Esophagus (tissue), 2 donors: Measurements from ENCODE around the gene ARPC4. TPM values are rescaled to one million over a fixed set of nuclear protein-coding genes. Genes with fewer than 3 reads are reported as not detected.
A peak's percentile ranks its signal among the peaks of the same experiment; 100 is the strongest.

Source experiments
- H3K27ac ChIP-seq, 2 donors: one replicate each; pipeline ENCODE4 v1.5.1; 2013; ENCODE audit warnings: low read depth in 2 of 2, mild to moderate bottlenecking in 2 of 2, inconsistent platforms in 1 of 2, low read length in 1 of 2, moderate library complexity in 1 of 2
- H3K27me3 ChIP-seq, 2 donors: one replicate each; pipeline ENCODE4 v1.6.1; 2013; ENCODE audit warnings: low read length in 2 of 2, control low read depth in 1 of 2, mild to moderate bottlenecking in 1 of 2; ENCODE audit not compliant: insufficient read depth in 2 of 2, control insufficient read depth in 1 of 2
- H3K36me3 ChIP-seq, 2 donors: one replicate each; pipeline ENCODE4 v1.6.1; 2013; ENCODE audit warnings: low read length in 1 of 2; ENCODE audit not compliant: control insufficient read depth in 2 of 2, insufficient read depth in 2 of 2
- H3K4me1 ChIP-seq, 2 donors: one replicate each; pipeline ENCODE4 v1.6.1; 2013; ENCODE audit warnings: low read length in 1 of 2; ENCODE audit not compliant: control insufficient read depth in 2 of 2, insufficient read depth in 2 of 2
- H3K4me3 ChIP-seq, 2 donors: one replicate each; pipeline ENCODE4 v1.5.1; 2013; ENCODE audit warnings: low read length in 2 of 2, mild to moderate bottlenecking in 2 of 2, low read depth in 1 of 2, moderate library complexity in 1 of 2
- H3K9me3 ChIP-seq, 2 donors: one replicate each; pipeline ENCODE4 v1.6.1; 2013; ENCODE audit warnings: mild to moderate bottlenecking in 2 of 2, low read depth in 1 of 2, low read length in 1 of 2, moderate library complexity in 1 of 2; ENCODE audit not compliant: control insufficient read depth in 2 of 2, insufficient read depth in 1 of 2
- WGBS, 2 donors: extraction: QIAGEN DNeasy Blood & Tissue Kit; methylation state at CpG; one replicate each; pipeline ENCODE4 v1.1.7; 2013; 5-methylcytosine and 5-hydroxymethylcytosine counted together
- polyA plus RNA-seq, 2 donors: library from polyadenylated mRNA; stranded (reverse); fragments of 200-250 nt; gene quantifications; one replicate each; pipeline ENCODE4 v1.2.3, GENCODE V29; 2013
- donor health status: healthy with polysubstance abuse.
- donor health status: Bipolar disorder and iron deficiency.

Gene ARPC4
- polyA plus RNA-seq, 2 donors, result 52.8 to 114 TPM

DNA sequence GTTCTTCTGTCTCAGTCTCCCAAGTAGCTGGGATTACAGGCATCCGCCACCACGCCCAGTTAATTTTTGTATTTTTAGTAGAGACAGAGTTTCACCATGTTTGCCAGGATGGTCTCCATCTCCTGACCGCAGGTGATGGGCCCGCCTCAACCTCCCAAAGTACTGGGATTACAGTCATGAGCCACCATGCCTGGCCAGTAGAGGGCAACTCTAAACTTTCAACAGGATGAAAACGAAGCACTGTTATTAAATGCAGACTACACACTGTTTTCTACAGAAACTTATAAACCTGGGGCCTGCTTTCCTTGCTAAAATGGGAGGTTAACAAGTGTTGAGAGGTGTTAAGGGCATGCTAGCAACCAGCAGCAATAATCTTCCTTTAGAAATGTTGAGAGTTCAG, 7.6 kb downstream of the ARPC4 start:
- Histone ChIP-seq H3K9me3 (no peaks in the 10 kb centered on the region), H3K4me3 (no peak overlapping the region), H3K36me3 (peaks cover 30 to 44% of the 10 kb centered on the region in 2 donors), H3K4me1 (no peaks in the 10 kb centered on the region), H3K27ac (no peak overlapping the region), H3K27me3 (no peaks in the 10 kb centered on the region)
- WGBS, 2 donors, result 88 to 89% methylated on average over 5 of the region's 5 CpGs

DNA sequence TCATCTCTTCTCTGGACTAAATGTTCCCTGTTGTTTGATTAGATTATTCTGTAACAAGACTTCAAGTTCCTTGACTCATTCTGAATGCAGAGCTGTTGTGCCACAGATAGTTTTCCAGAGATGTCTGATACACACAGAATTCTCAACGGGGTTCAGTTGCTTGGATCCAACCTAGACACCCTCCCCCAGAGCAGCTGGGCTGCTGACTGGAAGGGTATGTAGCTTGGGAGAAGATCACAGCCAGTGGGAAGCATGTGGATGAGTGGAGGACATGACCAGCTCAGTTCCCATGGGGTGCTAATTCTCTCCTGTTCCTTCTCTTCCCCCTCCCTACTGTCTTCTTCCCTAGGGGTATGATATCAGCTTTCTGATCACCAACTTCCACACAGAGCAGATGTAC, 10.6 kb downstream of the ARPC4 start:
- Histone ChIP-seq H3K27me3 (no peaks in the 10 kb centered on the region), H3K27ac (peak overlapping the region in 1 of 2 donors; percentile 45), H3K9me3 (no peaks in the 10 kb centered on the region), H3K4me3 (no peak overlapping the region), H3K4me1 (no peaks in the 10 kb centered on the region), H3K36me3 (peaks cover 35 to 46% of the 10 kb centered on the region in 2 donors)
- WGBS, 2 donors, result 75 to 89% methylated on average over 1 of the region's 1 CpG

- Histone ChIP-seq H3K4me3 (no peak overlapping the region), H3K36me3 (peaks cover 29 to 41% of the 10 kb centered on the region in 2 donors), H3K4me1 (peaks cover 0 to 3% of the 10 kb centered on the region in 2 donors), H3K27me3 (no peaks in the 10 kb centered on the region), H3K9me3 (no peaks in the 10 kb centered on the region), H3K27ac (no peak overlapping the region)
- WGBS, 2 donors, result 79 to 89% methylated on average over 5 of the region's 5 CpGs
Observed at GRCh38 chr3:9804996-9805395, 12.1 kb downstream of the ARPC4 start.

DNA sequence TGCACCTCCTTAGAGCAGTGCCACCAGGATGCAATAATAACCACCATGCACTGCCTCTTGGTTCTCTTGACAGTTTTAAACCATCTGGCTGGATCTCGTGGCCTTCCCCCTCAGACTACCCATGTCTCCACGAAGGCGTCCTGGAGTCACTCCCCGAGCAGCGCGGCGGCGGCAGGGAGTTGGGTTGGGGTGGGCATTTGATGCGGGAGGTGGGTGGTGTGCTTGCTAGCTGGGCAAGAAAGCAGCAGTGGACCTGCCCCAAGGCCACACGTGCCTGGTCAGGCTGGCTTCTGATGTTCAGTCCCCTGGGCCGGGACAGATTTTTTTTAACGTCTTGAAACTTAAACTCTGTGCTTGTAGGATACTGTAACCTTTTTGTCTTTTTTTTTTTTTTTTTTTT, 13.3 kb downstream of the ARPC4 start:
- WGBS, 2 donors, result 87 to 89% methylated on average over 12 of the region's 12 CpGs
- peaks cover 3 to 5% of the 10 kb centered on the region in 2 donors for H3K4me1 ChIP-seq
- no peaks in the 10 kb centered on the region for H3K9me3 ChIP-seq
- no peaks in the 10 kb centered on the region for H3K27me3 ChIP-seq
- H3K36me3 ChIP-seq, result peaks cover 29 to 35% of the 10 kb centered on the region in 2 donors
- H3K27ac ChIP-seq, result no peak overlapping the region
- H3K4me3 ChIP-seq, result no peak overlapping the region

DNA sequence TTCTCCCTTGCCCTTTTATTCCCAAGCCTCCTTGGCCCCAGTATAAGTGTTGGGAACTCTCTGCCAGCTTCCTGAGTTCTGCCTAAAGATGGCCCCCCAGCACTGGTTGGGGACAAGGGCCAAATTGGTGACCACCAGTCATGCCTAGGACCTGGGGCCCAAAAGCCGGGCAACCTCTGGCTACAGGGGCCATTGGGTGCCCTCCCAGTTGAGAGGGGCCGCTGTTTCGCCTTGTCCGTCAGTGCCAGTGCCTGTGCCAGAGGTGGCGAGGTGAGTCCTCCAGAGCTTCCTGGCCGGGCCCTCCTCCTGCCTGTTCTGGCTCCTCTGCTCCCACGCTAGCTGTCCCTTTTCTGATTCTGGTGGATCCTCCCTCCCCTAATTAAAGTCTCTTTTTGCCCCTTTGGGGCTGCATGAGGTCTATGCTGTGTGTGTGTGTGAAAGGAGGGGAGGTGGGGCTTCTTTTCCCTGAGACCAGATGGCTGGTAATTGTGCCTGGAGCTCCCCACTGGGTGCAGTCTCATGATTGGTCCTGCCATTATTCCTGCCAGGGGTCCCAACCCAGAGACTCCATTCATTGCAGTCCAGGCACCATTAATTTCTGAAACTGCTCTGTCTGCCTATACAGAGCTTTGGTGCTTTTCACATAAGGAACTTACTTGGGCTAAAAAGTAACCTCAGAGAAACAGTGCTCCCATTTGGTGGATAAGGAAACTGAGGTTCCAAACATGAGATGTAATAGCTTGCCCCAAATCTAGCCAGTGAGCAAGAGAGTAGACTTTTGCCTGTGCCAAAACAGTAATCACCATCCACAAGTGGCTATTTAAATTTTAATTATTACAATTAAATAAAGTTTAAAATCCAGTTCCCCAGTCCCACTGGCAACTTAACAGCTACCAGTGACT, 14.1 kb downstream of the ARPC4 start:
- Histone ChIP-seq H3K4me1 (peaks cover 3 to 6% of the 10 kb centered on the region in 2 donors), H3K36me3 (peaks cover 29 to 32% of the 10 kb centered on the region in 2 donors), H3K27ac (no peak overlapping the region), H3K27me3 (no peaks in the 10 kb centered on the region), H3K9me3 (no peaks in the 10 kb centered on the region), H3K4me3 (no peak overlapping the region)
- 86 to 95% methylated on average over 7 of the region's 7 CpGs for WGBS, 2 donors

DNA sequence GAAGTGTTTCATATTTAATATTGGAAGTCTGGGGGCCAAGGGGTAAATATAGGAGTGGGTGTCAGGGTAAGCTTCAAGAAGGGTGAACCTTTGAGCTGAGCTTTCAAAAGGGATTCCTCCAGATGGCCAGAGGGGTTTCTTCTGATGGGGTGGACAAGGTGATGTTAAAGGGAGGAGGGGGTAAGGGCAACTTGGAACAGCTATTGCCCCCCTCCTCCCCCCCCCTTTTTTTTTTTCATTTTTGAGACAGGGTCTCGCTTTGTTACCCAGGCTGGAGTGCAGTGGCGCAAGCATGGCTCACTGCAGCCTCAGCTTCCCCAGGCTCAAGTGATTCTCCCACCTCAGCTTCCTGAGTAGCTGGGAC, 15.1 kb downstream of the ARPC4 start:
- Histone ChIP-seq H3K9me3 (no peaks in the 10 kb centered on the region), H3K4me1 (peaks cover 3 to 6% of the 10 kb centered on the region in 2 donors), H3K4me3 (no peak overlapping the region), H3K36me3 (peaks cover 29 to 33% of the 10 kb centered on the region in 2 donors), H3K27ac (no peak overlapping the region), H3K27me3 (no peaks in the 10 kb centered on the region)
- 71 to 89% methylated on average over 2 of the region's 2 CpGs for WGBS, 2 donors

- H3K27ac ChIP-seq, result peak overlapping the region; percentile 76 to 91
- no peaks in the 10 kb centered on the region for H3K9me3 ChIP-seq
- peaks cover 26 to 30% of the 10 kb centered on the region in 2 donors for H3K36me3 ChIP-seq
- peaks cover 3 to 6% of the 10 kb centered on the region in 2 donors for H3K4me1 ChIP-seq
- 66 to 71% methylated on average over 7 of the region's 7 CpGs for WGBS, 2 donors
- no peaks in the 10 kb centered on the region for H3K27me3 ChIP-seq
- no peak overlapping the region for H3K4me3 ChIP-seq
Observed at GRCh38 chr3:9808345-9809037, 15.6 kb downstream of the ARPC4 start.

DNA sequence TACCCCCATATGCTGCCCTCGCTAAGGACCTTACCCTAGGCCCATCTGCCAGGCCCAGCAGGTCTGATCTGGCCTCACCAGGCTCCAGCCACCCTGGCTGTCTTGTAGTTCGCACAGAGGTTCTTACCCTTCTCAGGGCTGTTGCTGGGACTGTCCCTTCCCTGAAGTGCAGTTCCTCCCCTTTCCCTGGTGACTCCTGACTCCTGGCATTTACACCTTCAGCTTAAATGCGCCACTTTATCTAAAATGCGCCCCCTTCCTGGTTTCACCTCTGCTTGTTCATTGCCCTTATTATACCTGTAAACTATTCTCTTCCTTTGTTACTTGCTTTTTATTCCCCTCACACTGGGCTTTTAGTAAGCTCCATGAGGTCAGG, 16.3 kb downstream of the ARPC4 start:
- 70 to 72% methylated on average over 4 of the region's 4 CpGs for WGBS, 2 donors
- H3K27me3 ChIP-seq, result no peaks in the 10 kb centered on the region
- peaks cover 3 to 6% of the 10 kb centered on the region in 2 donors for H3K4me1 ChIP-seq
- H3K4me3 ChIP-seq, result peak overlapping the region in 1 of 2 donors; percentile 52
- H3K36me3 ChIP-seq, result peaks cover 19 to 23% of the 10 kb centered on the region in 2 donors
- H3K9me3 ChIP-seq, result no peaks in the 10 kb centered on the region
- H3K27ac ChIP-seq, result peak overlapping the region; percentile 76 to 91

DNA sequence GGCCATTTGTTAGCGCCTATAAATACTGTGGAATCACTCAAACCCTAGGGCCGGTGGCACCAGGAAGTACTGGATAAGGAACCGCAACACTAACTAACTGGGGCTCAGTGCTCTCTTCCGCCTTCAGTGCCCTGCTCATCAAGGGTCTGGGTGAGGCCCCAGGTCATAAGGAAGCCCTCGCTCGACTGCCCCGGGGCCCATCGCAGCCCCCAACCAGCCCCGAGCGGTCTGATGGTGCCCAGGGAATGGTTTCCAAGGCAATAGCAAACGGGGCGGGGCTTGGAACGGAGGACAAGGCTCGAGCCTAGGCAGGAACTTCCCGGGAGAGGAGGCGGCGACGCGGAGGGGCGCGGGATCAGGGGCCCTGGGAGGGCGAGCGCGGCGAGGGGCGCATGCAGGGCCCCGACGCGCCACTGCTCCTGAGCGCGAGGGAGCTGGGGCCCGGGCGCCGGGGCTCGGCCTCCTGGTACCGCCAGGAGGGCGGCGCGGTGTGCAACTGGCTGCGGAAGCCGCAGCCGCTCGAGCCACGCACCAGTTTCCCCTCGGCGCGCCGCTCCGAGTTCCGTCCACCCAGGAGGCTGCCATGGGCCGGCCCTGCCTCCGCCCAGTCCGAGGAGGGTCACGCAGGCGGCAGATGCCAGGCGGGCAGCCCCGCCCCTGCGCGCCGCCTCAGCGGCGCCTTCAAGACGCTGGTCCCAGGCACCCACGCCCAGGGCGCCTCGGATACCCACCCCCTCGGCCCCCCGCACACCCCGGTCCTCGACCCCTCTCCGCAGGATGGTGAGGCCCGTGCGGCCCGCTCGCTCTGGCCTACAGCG, 16.9 kb downstream of the ARPC4 start, which contains the start of gene TTLL3:
Gene TTLL3 (plus strand): TSS at position 648 of the 818 bp plus-strand sequence. CDS start 400 bp downstream, outside the sequence.
- Histone ChIP-seq H3K4me3 (peak within 1 kb of the TSS; percentile 52 to 60), H3K27ac (peak within 1 kb of the TSS; percentile 76 to 91), H3K27me3 (no peaks in the 10 kb centered on the region), H3K4me1 (peaks cover 3 to 6% of the 10 kb centered on the region in 2 donors), H3K9me3 (no peaks in the 10 kb centered on the region), H3K36me3 (peaks cover 13 to 19% of the 10 kb centered on the region in 2 donors)
- WGBS, 2 donors, result 1% methylated on average over 43 to 76 of the region's 76 CpGs
